HepG2 (cell line): ENCODE results near the gene FGFR3. TPM values are rescaled to one million over a fixed set of nuclear protein-coding genes. Genes with fewer than 3 reads are reported as not detected.

Experiments
- AGO2 ChIP-seq: fragments of 200-400 bp; formaldehyde crosslinking; optimal IDR thresholded peaks from 2 replicates; pipeline ENCODE3; 2017; ENCODE audit warnings: mild to moderate bottlenecking, low read depth, low read length, moderate library complexity
- ATAD3A ChIP-seq: sonication (generic); formaldehyde crosslinking; IDR thresholded peaks from 2 replicates; pipeline ENCODE4 v1.4.0; 2020; ENCODE audit warnings: missing genetic modification reagents
- FOXA3 ChIP-seq: IDR thresholded peaks from 2 replicates; pipeline ENCODE4 v1.6.1; 2016; ENCODE audit warnings: missing genetic modification reagents, missing compliant biosample characterization
- KLF16 ChIP-seq, 2 experiments: sonication (generic) in 1 of 2; formaldehyde crosslinking in 1 of 2; IDR thresholded peaks; 2 replicates each; pipeline versions ENCODE4 v1.6.1 to v1.8.0; 2016 to 2023; ENCODE audit warnings: missing genetic modification reagents in 2 of 2, missing compliant biosample characterization in 1 of 2
- MIXL1 ChIP-seq: IDR thresholded peaks from 2 replicates; pipeline ENCODE4 v1.6.1; 2016
- NFYC ChIP-seq: IDR thresholded peaks from 2 replicates; pipeline ENCODE4 v1.6.1; 2016; ENCODE audit warnings: missing genetic modification reagents, missing compliant biosample characterization
- NR2C2 ChIP-seq: sonication (generic); formaldehyde crosslinking; IDR thresholded peaks from 2 replicates; pipeline ENCODE4 v1.4.0; 2020; ENCODE audit warnings: missing genetic modification reagents, mild to moderate bottlenecking, moderate library complexity, borderline replicate concordance
- PITX1 ChIP-seq: sonication (generic); formaldehyde crosslinking; IDR thresholded peaks from 2 replicates; pipeline ENCODE4 v1.5.1; 2020; ENCODE audit warnings: mild to moderate bottlenecking, missing genetic modification reagents
- RBFOX2 ChIP-seq: fragments of 200-400 bp; formaldehyde crosslinking; IDR thresholded peaks from 2 replicates; pipeline ENCODE4 v1.6.1; 2017; ENCODE audit warnings: low read depth, mild to moderate bottlenecking, low read length
- SOX13 ChIP-seq, 3 experiments: fragments of 450-650 bp in 1 of 3; sonication (generic) in 1 of 3; formaldehyde crosslinking in 1 of 3; IDR thresholded peaks in 2 of 3; conservative IDR thresholded peaks in 1 of 3; 2 replicates each; pipeline versions ENCODE4 v1.5.0 to v1.6.1; 2016 to 2020; ENCODE audit warnings: antibody characterized with exemption in 1 of 3, mild to moderate bottlenecking in 1 of 3, missing compliant biosample characterization in 1 of 3, missing genetic modification reagents in 1 of 3, moderate library complexity in 1 of 3
- SUZ12 ChIP-seq: fragments of 150-350 bp; IDR thresholded peaks from 2 replicates; pipeline ENCODE4 v1.6.1; 2014; ENCODE audit warnings: low read depth, low read length
- TSC22D2 ChIP-seq: sonication (generic); formaldehyde crosslinking; IDR thresholded peaks from 2 replicates; pipeline ENCODE4 v1.5.1; 2020; ENCODE audit warnings: missing genetic modification reagents, mild to moderate bottlenecking, borderline replicate concordance
- ZEB1 ChIP-seq: IDR thresholded peaks from 2 replicates; pipeline ENCODE4 v1.6.1; 2012; ENCODE audit warnings: mild to moderate bottlenecking, low read depth, inconsistent platforms; ENCODE audit not compliant: insufficient replicate concordance
- ZIK1 ChIP-seq: sonication (generic); formaldehyde crosslinking; IDR thresholded peaks from 2 replicates; pipeline ENCODE4 v1.5.0; 2020; ENCODE audit warnings: mild to moderate bottlenecking, low read depth, missing genetic modification reagents, borderline replicate concordance
- ZNF33A ChIP-seq: sonication (generic); formaldehyde crosslinking; IDR thresholded peaks from 2 replicates; pipeline ENCODE4 v1.5.1; 2020; ENCODE audit warnings: missing genetic modification reagents, mild to moderate bottlenecking, moderate library complexity, borderline replicate concordance
- ZNF430 ChIP-seq: sonication (generic); formaldehyde crosslinking; IDR thresholded peaks from 2 replicates; pipeline ENCODE4 v1.9.0; 2021; ENCODE audit warnings: mild to moderate bottlenecking, missing genetic modification reagents
- ZNF589 ChIP-seq: sonication (generic); formaldehyde crosslinking; conservative IDR thresholded peaks from 2 replicates; pipeline ENCODE4 v1.8.0; 2022; ENCODE audit warnings: mild to moderate bottlenecking, moderate library complexity, missing genetic modification reagents
- ZNF607 ChIP-seq: sonication (generic); formaldehyde crosslinking; IDR thresholded peaks from 2 replicates; pipeline ENCODE4 v1.5.1; 2020; ENCODE audit warnings: missing genetic modification reagents, mild to moderate bottlenecking, borderline replicate concordance
- ZNF761 ChIP-seq: sonication (generic); formaldehyde crosslinking; conservative IDR thresholded peaks from 2 replicates; pipeline ENCODE4 v1.4.0; 2020; ENCODE audit warnings: mild to moderate bottlenecking, missing genetic modification reagents
- ZNF776 ChIP-seq: sonication (generic); formaldehyde crosslinking; IDR thresholded peaks from 2 replicates; pipeline ENCODE4 v1.4.0; 2020; ENCODE audit warnings: mild to moderate bottlenecking, missing genetic modification reagents
- ZSCAN31 ChIP-seq: sonication (generic); formaldehyde crosslinking; IDR thresholded peaks from 2 replicates; pipeline ENCODE4 v1.5.0; 2020; ENCODE audit warnings: low read depth, mild to moderate bottlenecking, missing genetic modification reagents
- polyA plus RNA-seq, 8 experiments: library from polyadenylated mRNA; depleted of rRNA in 3 of 8; stranded (reverse) in 7 of 8; unstranded in 1 of 8; fragments of >200 nt; fragmentation: Illumina TruSeq in 4 of 8; extraction: Trizol in 4 of 8; gene quantifications; 2 replicates each; pipeline versions ENCODE4 v1.2.1 to v1.2.3, GENCODE V29; 2011 to 2016; ENCODE audit warnings: low read depth in 4 of 8, missing spikeins in 1 of 8, mixed read lengths in 1 of 8; ENCODE audit not compliant: insufficient read depth in 1 of 8
- total RNA-seq, 5 experiments: library from RNA; depleted of rRNA; stranded (reverse); fragments of >200 nt; fragmentation: Illumina TruSeq; extraction: Trizol; gene quantifications; 2 replicates each; pipeline ENCODE4 v1.2.3, GENCODE V29; 2016; ENCODE audit warnings: low read depth in 1 of 5
- TF ChIP-seq, protein P1 (sequence below): sonication (generic); formaldehyde crosslinking; conservative IDR thresholded peaks from 2 replicates; pipeline ENCODE4 v1.5.0; 2020; ENCODE audit warnings: missing genetic modification reagents
- TF ChIP-seq, protein P2 (sequence below): IDR thresholded peaks from 2 replicates; pipeline ENCODE4 v1.6.1; 2016; ENCODE audit warnings: missing biosample characterization, missing genetic modification reagents, low read depth
- TF ChIP-seq, protein P3 (sequence below): sonication (generic); formaldehyde crosslinking; IDR thresholded peaks from 2 replicates; pipeline ENCODE4 v1.4.0; 2020; ENCODE audit warnings: mild to moderate bottlenecking, low read depth, missing genetic modification reagents
- TF ChIP-seq, protein P4 (sequence below): sonication (generic); formaldehyde crosslinking; IDR thresholded peaks from 2 replicates; pipeline ENCODE4 v1.9.0; 2021; ENCODE audit warnings: missing genetic modification reagents, mild to moderate bottlenecking, borderline replicate concordance

The FGFR3 gene
- total and polyA plus RNA-seq, 2 of the 13 experiments (the other 11 are each of a cell fraction or from before 2014, with no cell fraction given) = 103 to 109 TPM

DNA sequence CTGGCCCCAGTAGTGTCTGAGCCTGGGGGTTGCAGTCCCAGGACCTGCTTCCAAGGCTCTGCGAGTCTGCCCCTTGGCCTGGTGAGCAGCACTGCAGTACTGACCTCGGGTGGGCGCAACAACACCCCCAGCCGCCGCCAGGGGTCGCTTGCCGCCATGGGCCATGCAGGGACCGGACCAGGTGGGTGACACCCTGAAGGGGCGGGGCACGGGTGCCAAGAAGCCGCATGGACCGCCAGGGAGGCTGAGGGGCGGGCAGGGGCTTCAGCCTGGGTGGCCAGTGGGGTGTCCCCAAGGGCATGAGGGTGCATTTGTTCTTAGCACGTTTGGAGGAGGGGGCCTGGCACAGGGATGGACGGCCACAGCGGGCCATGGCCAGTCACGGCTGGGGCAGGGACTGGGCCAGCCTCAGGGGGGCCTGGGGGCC lies 46.8 kb upstream of the FGFR3 start (continued):
- TF ChIP-seq TSC22D2 (CRISPR knock-in tag) (no peak), ZSCAN31 (CRISPR knock-in tag) (no peak), ZIK1 (CRISPR knock-in tag) (no peak), RBFOX2 (peak; percentile 36; the same call in 1 of the 2 replicates), ZNF430 (CRISPR knock-in tag) (0 out of 2 replicates have a peak, but pooled peaks have one; percentile 59), FOXA3 (CRISPR knock-in tag) (peak; percentile 38; the same call in 1 of the 2 replicates), NFYC (no peak), MIXL1 (CRISPR knock-in tag) (0 out of 2 replicates have a peak, but pooled peaks have one; percentile 31), NR2C2 (CRISPR knock-in tag) (no peak), PITX1 (CRISPR knock-in tag) (no peak), SOX13 (IDR thresholded peaks at IDR 0.05) (no peak), SOX13 (CRISPR knock-in tag; conservative IDR thresholded peaks at IDR 0.05 in 1 of 2, IDR thresholded peaks at IDR 0.05 in 1 of 2) (0 out of 4 replicates have a peak, but pooled peaks of 1 of the 2 experiments have one; percentile 14), ZNF607 (CRISPR knock-in tag) (no peak), ZNF776 (no peak), ZNF761 (CRISPR knock-in tag) (no peak; the same call in 1 of the 2 replicates), SUZ12 (no peak), ZNF589 (CRISPR knock-in tag) (no peak), KLF16 (CRISPR knock-in tag; IDR thresholded peaks at IDR 0.05) (peak in 1 of 2 experiments; percentile 74; a peak in 1 of 4 replicates), ZNF33A (CRISPR knock-in tag) (no peak), ATAD3A (no peak), ZEB1 (no peak), AGO2 (peak; percentile 61)
- TF ChIP-seq, protein P1, sequence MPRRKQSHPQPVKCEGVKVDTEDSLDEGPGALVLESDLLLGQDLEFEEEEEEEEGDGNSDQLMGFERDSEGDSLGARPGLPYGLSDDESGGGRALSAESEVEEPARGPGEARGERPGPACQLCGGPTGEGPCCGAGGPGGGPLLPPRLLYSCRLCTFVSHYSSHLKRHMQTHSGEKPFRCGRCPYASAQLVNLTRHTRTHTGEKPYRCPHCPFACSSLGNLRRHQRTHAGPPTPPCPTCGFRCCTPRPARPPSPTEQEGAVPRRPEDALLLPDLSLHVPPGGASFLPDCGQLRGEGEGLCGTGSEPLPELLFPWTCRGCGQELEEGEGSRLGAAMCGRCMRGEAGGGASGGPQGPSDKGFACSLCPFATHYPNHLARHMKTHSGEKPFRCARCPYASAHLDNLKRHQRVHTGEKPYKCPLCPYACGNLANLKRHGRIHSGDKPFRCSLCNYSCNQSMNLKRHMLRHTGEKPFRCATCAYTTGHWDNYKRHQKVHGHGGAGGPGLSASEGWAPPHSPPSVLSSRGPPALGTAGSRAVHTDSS (CRISPR knock-in tag) = no peak
- TF ChIP-seq, protein P2, sequence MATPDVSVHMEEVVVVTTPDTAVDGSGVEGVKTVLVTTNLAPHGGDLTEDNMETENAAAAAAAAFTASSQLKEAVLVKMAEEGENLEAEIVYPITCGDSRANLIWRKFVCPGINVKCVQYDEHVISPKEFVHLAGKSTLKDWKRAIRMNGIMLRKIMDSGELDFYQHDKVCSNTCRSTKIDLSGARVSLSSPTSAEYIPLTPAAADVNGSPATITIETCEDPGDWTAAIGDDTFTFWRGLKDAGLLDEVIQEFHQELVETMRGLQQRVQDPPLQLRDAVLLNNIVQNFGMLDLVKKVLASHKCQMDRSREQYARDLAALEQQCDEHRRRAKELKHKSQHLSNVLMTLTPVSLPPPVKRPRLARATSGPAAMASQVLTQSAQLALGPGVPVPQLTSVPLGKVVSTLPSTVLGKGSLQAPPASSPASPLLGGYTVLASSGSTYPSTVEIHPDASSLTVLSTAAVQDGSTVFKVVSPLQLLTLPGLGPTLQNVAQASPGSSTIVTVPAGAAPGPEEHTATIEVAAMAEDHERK (CRISPR knock-in tag) = no peak
- TF ChIP-seq, protein P3, sequence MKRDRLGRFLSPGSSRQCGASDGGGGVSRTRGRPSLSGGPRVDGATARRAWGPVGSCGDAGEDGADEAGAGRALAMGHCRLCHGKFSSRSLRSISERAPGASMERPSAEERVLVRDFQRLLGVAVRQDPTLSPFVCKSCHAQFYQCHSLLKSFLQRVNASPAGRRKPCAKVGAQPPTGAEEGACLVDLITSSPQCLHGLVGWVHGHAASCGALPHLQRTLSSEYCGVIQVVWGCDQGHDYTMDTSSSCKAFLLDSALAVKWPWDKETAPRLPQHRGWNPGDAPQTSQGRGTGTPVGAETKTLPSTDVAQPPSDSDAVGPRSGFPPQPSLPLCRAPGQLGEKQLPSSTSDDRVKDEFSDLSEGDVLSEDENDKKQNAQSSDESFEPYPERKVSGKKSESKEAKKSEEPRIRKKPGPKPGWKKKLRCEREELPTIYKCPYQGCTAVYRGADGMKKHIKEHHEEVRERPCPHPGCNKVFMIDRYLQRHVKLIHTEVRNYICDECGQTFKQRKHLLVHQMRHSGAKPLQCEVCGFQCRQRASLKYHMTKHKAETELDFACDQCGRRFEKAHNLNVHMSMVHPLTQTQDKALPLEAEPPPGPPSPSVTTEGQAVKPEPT (CRISPR knock-in tag) = no peak
- TF ChIP-seq, protein P4, sequence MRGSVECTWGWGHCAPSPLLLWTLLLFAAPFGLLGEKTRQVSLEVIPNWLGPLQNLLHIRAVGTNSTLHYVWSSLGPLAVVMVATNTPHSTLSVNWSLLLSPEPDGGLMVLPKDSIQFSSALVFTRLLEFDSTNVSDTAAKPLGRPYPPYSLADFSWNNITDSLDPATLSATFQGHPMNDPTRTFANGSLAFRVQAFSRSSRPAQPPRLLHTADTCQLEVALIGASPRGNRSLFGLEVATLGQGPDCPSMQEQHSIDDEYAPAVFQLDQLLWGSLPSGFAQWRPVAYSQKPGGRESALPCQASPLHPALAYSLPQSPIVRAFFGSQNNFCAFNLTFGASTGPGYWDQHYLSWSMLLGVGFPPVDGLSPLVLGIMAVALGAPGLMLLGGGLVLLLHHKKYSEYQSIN = no peak
